ENCODE results near the gene ACTR3C.

GRCh38 chr7:150356265-150356897 is 33.0 kb upstream of the ACTR3C start:
- no peak for TF ChIP-seq TARDBP (IDR thresholded peaks at IDR 0.05)
- no peak for TF ChIP-seq L3MBTL2 (conservative IDR thresholded peaks at IDR 0.05)
- no peak for TF ChIP-seq FOXA1 (IDR thresholded peaks at IDR 0.05)
- no peak for TF ChIP-seq FOXK2 (IDR thresholded peaks at IDR 0.05)
- no peak for TF ChIP-seq FOXM1 (IDR thresholded peaks at IDR 0.05; ENCODE audit: borderline replicate concordance)
- TF ChIP-seq ARNT (IDR thresholded peaks at IDR 0.05): no peak
- TF ChIP-seq SP1 (IDR thresholded peaks at IDR 0.05): no peak
